OCI-LY7 (cell line): ENCODE results near the gene OOSP1. TPM values are rescaled to one million over a fixed set of nuclear protein-coding genes. Genes with fewer than 3 reads are reported as not detected.

Experiments used
- Bru-seq: library from RNA; stranded (reverse); fragments of 400-500 nt; gene quantifications from one replicate; lab custom pipeline; 2021; lab: Mats Ljungman, UMichigan
- BruChase-seq, 2 experiments: library from RNA; stranded (reverse); fragments of 400-500 nt; gene quantifications; one replicate each; lab custom pipeline; 2021; lab: Mats Ljungman, UMichigan
- BruUV-seq: library from RNA; stranded (reverse); fragments of 400-500 nt; replicated peaks from 2 replicates; lab custom pipeline; 2021; lab: Mats Ljungman, UMichigan
- CTCF ChIA-PET: fragments of 300-600 bp; sonication (Branson Sonifier 250); formaldehyde crosslinking; loops from one replicate; lab custom pipeline; 2022; ENCODE audit warnings: antibody characterized with exemption; ENCODE audit not compliant: unreplicated experiment; lab: Charles Lee
- POLR2A ChIA-PET: fragments of 300-600 bp; sonication (Branson Sonifier 250); formaldehyde crosslinking; loops from one replicate; lab custom pipeline; 2022; ENCODE audit warnings: antibody characterized with exemption; lab: Charles Lee
- DNase-seq: peaks from one replicate; pipeline ENCODE4 v3.0.0-alpha.2; 2015; ENCODE audit warnings: low spot score
- H2AFZ ChIP-seq: fragments of 200-600 bp; sonication (generic), shearing (Covaris generic); 2 replicates; pipeline ENCODE4 v1.6.1; 2014; ENCODE audit warnings: mild to moderate bottlenecking, antibody characterized with exemption, low read length, moderate library complexity
- H3K27ac ChIP-seq: fragments of 200-600 bp; sonication (generic); 2 replicates; pipeline ENCODE4 v1.5.1; 2014; ENCODE audit warnings: mixed run types, low read depth, mild to moderate bottlenecking, moderate library complexity, low read length, inconsistent platforms; ENCODE audit not compliant: poor library complexity, severe bottlenecking
- H3K36me3 ChIP-seq: fragments of 200-600 bp; sonication (generic); 2 replicates; pipeline ENCODE4 v1.6.1; 2014; ENCODE audit warnings: mild to moderate bottlenecking, antibody characterized with exemption, low read length, moderate library complexity, mixed read lengths; ENCODE audit not compliant: insufficient read depth
- H3K4me1 ChIP-seq: fragments of 200-600 bp; sonication (generic); 2 replicates; pipeline ENCODE4 v1.5.1; 2014; ENCODE audit warnings: mild to moderate bottlenecking, low read length; ENCODE audit not compliant: insufficient read depth, poor library complexity, severe bottlenecking
- H3K4me2 ChIP-seq: fragments of 200-600 bp; sonication (generic); 2 replicates; pipeline ENCODE4 v1.6.1; 2014; ENCODE audit warnings: mild to moderate bottlenecking, low read length
- H3K4me3 ChIP-seq: fragments of 200-600 bp; sonication (generic); 2 replicates; pipeline ENCODE4 v1.5.1; 2014; ENCODE audit warnings: mild to moderate bottlenecking, low read depth, low read length; ENCODE audit not compliant: poor library complexity, severe bottlenecking
- H3K79me2 ChIP-seq: fragments of 200-600 bp; sonication (generic); 2 replicates; pipeline ENCODE4 v1.6.1; 2016; ENCODE audit warnings: low read depth, mild to moderate bottlenecking, low read length, moderate library complexity, mixed read lengths; ENCODE audit not compliant: insufficient read depth
- H3K9me2 ChIP-seq: fragments of 200-600 bp; sonication (generic); 2 replicates; pipeline ENCODE4 v1.6.1; 2016; ENCODE audit warnings: mild to moderate bottlenecking, low read length, mixed read lengths; ENCODE audit not compliant: insufficient read depth
- H3K9me3 ChIP-seq: fragments of 200-600 bp; sonication (generic); 2 replicates; pipeline ENCODE4 v1.6.1; 2014; ENCODE audit warnings: mild to moderate bottlenecking, mixed run types, low read length, mixed read lengths
- H4K20me1 ChIP-seq: fragments of 200-600 bp; sonication (generic); 2 replicates; pipeline ENCODE4 v1.6.1; 2014; ENCODE audit warnings: mild to moderate bottlenecking, antibody characterized with exemption, low read length, moderate library complexity, mixed read lengths; ENCODE audit not compliant: insufficient read depth
- CTCF ChIP-seq: fragments of 200-600 bp; sonication (generic); conservative IDR thresholded peaks from 2 replicates; pipeline ENCODE4 v1.5.1; 2014; ENCODE audit warnings: mild to moderate bottlenecking, antibody characterized with exemption, low read length, moderate library complexity, mixed read lengths
- EZH2phosphoT487 ChIP-seq: fragments of 200-600 bp; sonication (generic); IDR thresholded peaks from 2 replicates; pipeline ENCODE4 v1.6.1; 2018; ENCODE audit warnings: low read depth, borderline replicate concordance, mild to moderate bottlenecking, mixed run types, antibody characterized with exemption, low read length, moderate library complexity, mixed read lengths
- intact Hi-C: fragments of 100-400 bp; cut with micrococcal nuclease; formaldehyde crosslinking; loops from one replicate; pipeline ENCODE4 v1.10.0; 2022; ENCODE audit not compliant: unreplicated experiment
- long read RNA-seq: library from polyadenylated mRNA; stranded (forward); transcript quantifications from one replicate; pipeline ENCODE4 v2.0.0, GENCODE V29; 2022
- total RNA-seq, 2 experiments: library from RNA; depleted of rRNA in 1 of 2; stranded (reverse); fragments of >200 nt in 1 of 2; shearing (Covaris generic) in 1 of 2; gene quantifications; 2 replicates each; pipeline ENCODE4 v1.2.3, GENCODE V29; 2014 to 2022

The OOSP1 gene
- total RNA-seq (2014; rRNA removed; shearing (Covaris generic)) (not detected in 2 replicates), total RNA-seq (2022) (not detected in 2 replicates), Bru-seq, nascent RNA (percentile 27 among the genes with signal in this experiment), BruChase-seq, experiment 1, labeled RNA remaining after a 6-hour chase (percentile 27 among the genes with signal in this experiment), BruChase-seq, experiment 2, labeled RNA remaining after a 2-hour chase (percentile 27 among the genes with signal in this experiment)
- long read RNA-seq = 0 reads

GRCh38 chr11:59938132-59938531 lies at the start of gene OOSP1:
Gene OOSP1 (plus strand): TSS chr11:59938432. CDS start chr11:59938455, 23 bp downstream.
- no peak for TF ChIP-seq CTCF
- no peak for TF ChIP-seq EZH2phosphoT487

DNA sequence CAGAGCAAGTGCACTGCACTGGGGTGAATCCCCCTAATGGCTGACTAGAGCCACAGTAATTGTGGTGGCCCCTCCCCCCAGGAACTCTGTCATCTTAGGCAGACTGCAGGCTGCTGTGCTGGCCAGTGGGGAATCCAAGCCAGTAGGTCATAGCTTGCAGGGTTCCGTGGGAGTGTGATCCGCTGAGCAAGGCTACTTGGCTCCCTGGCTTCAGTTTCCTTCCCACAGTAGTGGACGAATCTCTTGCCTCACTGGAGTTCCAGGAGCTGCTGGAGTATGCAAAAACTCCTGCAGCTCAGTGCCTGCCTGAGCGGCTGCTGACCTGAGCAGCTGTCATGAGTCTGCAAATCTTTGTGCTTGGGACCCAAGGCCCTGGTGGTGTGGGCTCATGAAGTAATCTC lies 46.5 kb upstream of the OOSP1 start:
- no peaks in the 10 kb centered on the region for H3K9me2 ChIP-seq
- H3K79me2 ChIP-seq = no peaks in the 10 kb centered on the region
- POLR2A ChIA-PET = no interaction called here
- CTCF ChIA-PET = no interaction called here
- no peaks in the 10 kb centered on the region for H3K9me3 ChIP-seq
- no peak overlapping the region for H3K4me2 ChIP-seq
- H3K36me3 ChIP-seq = no peaks in the 10 kb centered on the region
- H3K4me3 ChIP-seq = no peak overlapping the region
- TF ChIP-seq EZH2phosphoT487 (no peak), CTCF (no peak)
- H3K4me1 ChIP-seq = no peaks in the 10 kb centered on the region
- BruUV-seq = no TSS peak
- DNase-seq = no peak
- no peaks in the 10 kb centered on the region for H4K20me1 ChIP-seq
- intact Hi-C loops = no loop called here
- H3K27ac ChIP-seq = no peak overlapping the region
- no peak overlapping the region for H2AFZ ChIP-seq

More at GRCh38 chr11:59938132-59938531, at the start of gene OOSP1:
- Histone ChIP-seq H2AFZ (no peak within 1 kb of the TSS), H3K27ac (no peak within 1 kb of the TSS), H3K36me3 (no peaks in the 10 kb centered on the region), H3K9me3 (no peaks in the 10 kb centered on the region), H4K20me1 (no peaks in the 10 kb centered on the region), H3K4me2 (no peak within 1 kb of the TSS), H3K4me1 (no peaks in the 10 kb centered on the region), H3K79me2 (no peaks in the 10 kb centered on the region), H3K4me3 (no peak within 1 kb of the TSS), H3K9me2 (no peaks in the 10 kb centered on the region)
- intact Hi-C loops = no loop called here
- no TSS peak for BruUV-seq
- CTCF ChIA-PET = no interaction called here
- DNase-seq = no peak
- POLR2A ChIA-PET = no interaction called here

DNA sequence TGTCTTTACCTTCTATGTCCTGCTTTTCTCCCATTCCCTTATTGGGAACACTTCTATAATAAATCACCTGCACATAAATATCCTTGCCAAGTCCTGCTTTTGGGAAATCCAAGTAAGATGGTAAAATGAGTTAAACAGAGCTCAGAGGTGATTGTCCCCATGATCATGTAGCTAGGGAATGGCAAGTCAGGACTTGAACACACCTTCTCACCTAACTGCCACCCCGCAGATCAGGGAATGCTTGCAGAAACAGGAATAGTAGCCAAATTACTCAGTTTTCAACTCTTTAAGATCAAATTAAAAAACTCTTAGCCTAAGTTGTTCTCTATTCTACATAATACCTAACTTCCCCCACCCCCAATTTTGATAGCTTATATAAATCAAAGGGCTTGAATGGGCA lies 43.6 kb upstream of the OOSP1 start:
- Histone ChIP-seq H3K4me1 (no peaks in the 10 kb centered on the region), H3K9me3 (no peaks in the 10 kb centered on the region), H3K4me2 (no peak overlapping the region), H3K9me2 (no peaks in the 10 kb centered on the region), H3K27ac (no peak overlapping the region), H3K4me3 (no peak overlapping the region), H3K36me3 (no peaks in the 10 kb centered on the region), H3K79me2 (no peaks in the 10 kb centered on the region), H4K20me1 (no peaks in the 10 kb centered on the region), H2AFZ (no peak overlapping the region)
- TF ChIP-seq EZH2phosphoT487 (no peak), CTCF (no peak)
- intact Hi-C loops = no loop called here
- POLR2A ChIA-PET = interaction anchor here (0.6 to 0.7 kb wide), 2 partner anchors 299 to 345 kb away, joined by 3 to 7 read pairs; no protein-coding TSS in a partner anchor
- BruUV-seq = no TSS peak
- CTCF ChIA-PET = no interaction called here
- DNase-seq = no peak
